A549 treated with AZD2906 at 1 μM for 4 hours (cell line): ENCODE measurements around the gene TENT5C. TPM values are rescaled to one million over a fixed set of nuclear protein-coding genes. Genes with fewer than 3 reads are reported as not detected.

Experiments used
- total RNA-seq: library from RNA; stranded (reverse); fragments of 200-300 nt; extraction: Qiagen RNA extraction; gene quantifications from 5 replicates; pipeline ENCODE4 v1.2.3, GENCODE V29; 2022

Gene TENT5C
- total RNA-seq: 0.06 to 0.13 TPM (median 0.09 TPM) in 5 replicates

GRCh38 chr1:117605774-117606648 is at the start of gene TENT5C:
Gene TENT5C, plus strand, starts transcription at chr1:117606048. Its CDS starts 16,821 bp downstream, at chr1:117622869.

Other genes with a start within 250 kb of the TENT5C start
- gene MAN1A2, start 238.6 kb upstream of the TENT5C start, total RNA-seq: 4.9 to 9.8 TPM (median 5.7 TPM) in 5 replicates